ENCODE data around the gene MPEG1.

MPEG1 gene

GRCh38 chr11:59187035-59187434 is 25.7 kb downstream of the MPEG1 start:
- DNase-seq (ENCODE audit: low read depth), result no peak

GRCh38 chr11:59186130-59186594 is 26.6 kb downstream of the MPEG1 start:
- DNase-seq (ENCODE audit: low read depth), result peak; percentile 13

DNA sequence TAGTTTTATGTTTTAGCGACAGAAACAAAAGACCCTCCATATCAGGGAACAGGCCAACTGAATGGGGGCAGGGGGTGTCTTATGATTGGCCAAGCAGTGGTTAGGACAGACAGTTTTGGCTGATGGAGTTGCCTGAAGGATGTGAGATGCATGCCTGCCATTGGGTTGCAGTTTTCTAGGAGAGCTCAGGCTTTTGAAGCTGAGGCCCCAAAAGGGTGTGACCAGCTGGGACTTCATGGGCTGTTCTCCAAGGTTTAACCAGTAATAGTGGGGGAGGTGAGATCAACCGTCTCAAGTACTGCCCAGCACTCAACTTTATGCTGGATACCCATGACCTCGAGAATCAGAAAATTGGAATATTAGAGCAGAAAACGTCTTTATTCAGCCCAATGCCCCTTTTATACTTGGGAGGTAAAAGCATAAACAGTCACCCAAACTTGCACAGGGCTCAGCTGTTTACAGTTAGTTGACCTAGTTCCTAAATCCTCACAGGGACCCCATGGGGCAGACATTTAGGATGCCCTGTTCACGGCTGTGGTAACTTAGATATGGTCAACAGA is 27.3 kb downstream of the MPEG1 start:
- no peak for DNase-seq (ENCODE audit: low read depth)

DNA sequence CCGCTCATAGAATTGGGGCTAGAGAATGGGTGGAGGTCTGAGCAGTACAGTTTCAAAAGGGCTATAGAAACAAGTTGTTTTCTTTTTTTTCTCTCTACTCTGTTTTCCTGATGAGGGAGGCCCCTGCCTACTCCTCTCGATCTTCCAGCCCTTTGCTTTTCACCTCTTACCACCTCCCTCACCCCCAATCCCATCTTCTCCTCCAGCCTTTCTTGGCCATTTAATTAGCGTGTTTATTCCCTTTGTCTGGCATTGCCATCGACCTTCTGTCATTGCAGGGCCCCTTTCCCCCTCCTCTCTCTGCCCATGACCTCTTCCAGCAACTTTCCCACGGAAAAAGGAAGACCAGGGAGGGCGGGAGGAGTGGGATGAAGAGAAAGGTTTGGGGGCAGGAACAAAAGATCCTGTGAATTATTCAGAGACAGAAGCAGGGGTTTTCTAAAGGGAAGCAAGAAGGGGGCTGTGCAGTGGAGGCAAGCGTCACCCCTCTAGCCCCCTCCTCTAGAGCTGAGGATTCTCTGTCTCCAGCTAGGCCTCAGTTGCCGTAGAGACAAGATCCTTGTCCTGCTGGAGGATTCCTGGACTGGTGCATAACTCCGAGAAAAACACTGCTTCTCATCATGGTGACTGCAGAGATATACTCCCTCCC is 27.9 kb downstream of the MPEG1 start:
- no peak for DNase-seq (ENCODE audit: low read depth)

DNA sequence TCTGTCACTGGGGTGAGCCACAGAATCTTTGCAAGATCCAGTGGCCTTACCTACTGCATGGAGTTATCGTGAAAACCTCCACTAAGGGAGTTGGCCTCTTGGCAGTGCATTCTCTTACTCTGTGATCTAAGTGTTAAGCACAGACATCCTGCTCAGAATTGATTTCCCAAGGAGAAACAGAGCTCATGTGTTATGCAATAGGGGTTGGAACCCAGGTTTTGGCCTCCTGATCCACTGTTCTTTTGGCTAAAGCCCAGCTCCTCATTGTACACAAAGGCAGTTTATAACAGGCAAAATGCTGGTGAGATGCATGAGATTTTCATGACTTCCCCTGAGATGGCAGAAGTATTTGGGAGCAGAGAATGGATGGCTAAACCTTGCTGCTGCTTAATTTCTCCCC is 29.0 kb downstream of the MPEG1 start:
- no peak for DNase-seq (ENCODE audit: low read depth)

DNA sequence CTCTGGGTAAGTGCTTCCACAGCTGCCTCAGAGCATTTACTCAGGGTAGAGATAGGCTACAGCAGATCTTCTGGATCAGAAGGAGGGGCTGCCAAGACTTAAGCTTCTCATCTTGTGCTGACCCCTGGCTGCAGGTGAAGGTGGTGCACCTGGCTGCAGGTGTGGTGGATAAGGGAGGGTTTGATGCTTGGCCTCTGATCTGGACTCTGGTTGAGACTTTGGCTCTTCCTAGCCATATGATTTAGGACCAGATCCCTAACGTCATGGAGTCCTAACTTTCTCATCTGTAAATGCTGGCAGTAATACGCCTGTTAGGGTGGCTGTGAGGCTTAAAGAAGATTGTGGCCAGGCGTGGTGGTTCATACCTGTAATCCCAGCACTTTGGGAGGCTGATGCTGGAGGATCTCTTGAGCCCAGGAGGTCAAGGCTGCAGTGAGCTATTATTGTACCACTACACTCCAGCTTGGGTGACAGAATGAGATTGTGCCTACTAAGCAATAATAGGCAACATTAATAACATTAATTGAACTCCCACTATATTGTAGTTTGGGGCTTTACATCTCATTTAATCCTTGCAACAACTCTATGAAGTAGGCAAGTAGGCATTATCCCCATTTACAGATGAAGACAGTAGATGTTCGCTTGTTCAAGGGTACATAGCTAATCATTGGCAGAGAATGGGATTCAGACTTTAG is 30.1 kb downstream of the MPEG1 start:
- DNase-seq (ENCODE audit: low read depth), result no peak

DNA sequence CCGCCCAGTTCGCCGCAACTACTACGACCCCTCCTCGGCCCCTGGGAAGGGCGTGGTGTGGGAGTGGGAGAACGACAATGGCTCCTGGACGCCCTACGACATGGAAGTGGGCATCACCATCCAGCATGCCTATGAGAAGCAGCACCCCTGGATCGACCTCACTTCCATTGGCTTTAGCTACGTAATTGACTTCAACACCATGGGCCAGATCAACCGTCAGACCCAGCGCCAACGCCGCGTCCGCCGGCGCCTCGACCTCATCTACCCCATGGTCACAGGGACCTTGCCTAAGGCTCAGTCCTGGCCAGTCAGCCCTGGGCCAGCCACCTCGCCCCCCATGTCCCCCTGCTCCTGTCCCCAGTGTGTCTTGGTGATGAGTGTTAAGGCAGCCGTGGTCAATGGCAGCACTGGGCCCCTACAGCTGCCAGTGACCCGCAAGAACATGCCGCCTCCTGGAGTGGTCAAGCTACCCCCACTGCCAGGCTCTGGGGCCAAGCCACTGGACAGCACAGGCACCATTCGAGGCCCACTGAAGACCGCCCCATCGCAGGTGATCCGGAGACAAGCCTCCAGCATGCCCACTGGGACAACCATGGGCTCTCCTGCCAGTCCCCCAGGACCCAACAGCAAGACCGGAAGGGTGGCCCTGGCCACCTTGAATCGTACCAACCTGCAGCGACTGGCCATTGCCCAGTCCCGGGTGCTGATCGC is 30.8 kb downstream of the MPEG1 start:
- no peak for DNase-seq (ENCODE audit: low read depth)

- no peak for DNase-seq (ENCODE audit: low read depth)
Observed at GRCh38 chr11:59180907-59181306, 31.8 kb downstream of the MPEG1 start.

DNA sequence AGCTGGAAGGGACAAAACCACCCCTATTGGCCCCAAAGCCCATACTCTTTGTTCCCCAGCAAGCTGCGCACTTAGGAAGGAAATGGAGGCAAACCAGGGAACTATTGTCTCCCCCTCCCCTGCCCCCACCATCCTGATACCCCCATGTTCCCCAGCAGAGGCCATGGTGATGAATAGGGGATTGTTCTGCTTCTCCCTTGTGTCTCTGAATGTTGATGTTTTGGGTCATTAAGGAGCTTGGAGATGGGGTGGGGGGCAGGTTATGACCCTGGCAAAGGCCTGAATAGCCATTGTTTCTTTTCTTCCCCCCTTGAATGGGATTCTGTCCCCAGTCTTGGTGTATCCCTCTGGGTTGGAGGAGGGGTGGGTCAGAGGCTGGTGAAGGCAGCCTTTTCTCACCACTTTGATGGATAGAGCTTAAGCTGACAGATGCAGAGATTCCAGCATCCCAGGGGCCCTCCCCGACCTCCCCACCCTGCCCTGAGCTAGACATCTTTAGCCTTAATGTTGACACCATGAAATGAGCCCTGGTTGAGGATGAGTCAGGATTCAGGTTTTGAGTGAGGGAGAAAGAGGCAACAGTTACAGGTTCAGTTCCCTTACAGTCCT is 32.5 kb downstream of the MPEG1 start:
- no peak for DNase-seq (ENCODE audit: low read depth)

GRCh38 chr11:59179121-59179520 is 33.6 kb downstream of the MPEG1 start:
- no peak for DNase-seq (ENCODE audit: low read depth)

- no peak for DNase-seq (ENCODE audit: low read depth)
Observed at GRCh38 chr11:59178402-59178801, 34.3 kb downstream of the MPEG1 start.

DNA sequence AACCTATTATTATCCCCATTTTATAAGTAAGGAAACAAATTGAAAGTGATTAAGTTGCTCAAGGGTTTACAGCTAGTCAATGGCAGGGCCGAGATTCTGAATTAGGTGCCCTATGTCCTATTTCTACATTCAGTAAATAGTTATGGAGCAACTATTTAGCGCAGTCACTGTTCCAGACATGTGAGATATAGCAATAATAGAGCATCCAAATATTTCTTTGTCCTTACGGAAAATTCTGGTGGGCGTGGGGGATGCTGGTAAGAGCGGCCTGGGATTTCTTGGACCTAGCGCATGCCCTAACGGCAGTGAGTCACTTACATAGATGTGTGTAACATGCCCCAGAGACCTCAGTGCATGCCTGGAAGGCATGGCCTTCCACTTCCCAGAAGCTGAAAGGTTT is 36.4 kb downstream of the MPEG1 start:
- no peak for DNase-seq (ENCODE audit: low read depth)

GRCh38 chr11:59175091-59175501 is 37.6 kb downstream of the MPEG1 start:
- no peak for DNase-seq (ENCODE audit: low read depth)

DNA sequence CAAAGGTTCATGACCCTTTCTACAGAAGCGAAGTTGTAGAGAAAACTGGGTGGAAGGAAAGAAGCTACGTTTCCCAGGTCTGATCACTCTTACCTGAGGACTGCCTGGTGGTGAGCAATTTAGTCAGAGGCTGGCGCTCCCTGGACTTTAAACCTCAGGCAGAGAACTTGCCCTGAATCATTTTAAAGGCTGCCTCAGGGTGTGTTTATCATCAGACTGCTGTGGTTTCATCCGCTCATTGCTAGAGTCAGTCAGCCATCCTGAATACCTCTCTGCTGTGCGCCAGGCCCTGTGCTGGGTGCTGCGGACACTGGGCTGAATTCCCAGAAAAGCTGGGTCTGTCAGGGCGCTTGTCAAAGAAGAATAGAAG is 38.1 kb downstream of the MPEG1 start:
- no peak for DNase-seq (ENCODE audit: low read depth)

DNA sequence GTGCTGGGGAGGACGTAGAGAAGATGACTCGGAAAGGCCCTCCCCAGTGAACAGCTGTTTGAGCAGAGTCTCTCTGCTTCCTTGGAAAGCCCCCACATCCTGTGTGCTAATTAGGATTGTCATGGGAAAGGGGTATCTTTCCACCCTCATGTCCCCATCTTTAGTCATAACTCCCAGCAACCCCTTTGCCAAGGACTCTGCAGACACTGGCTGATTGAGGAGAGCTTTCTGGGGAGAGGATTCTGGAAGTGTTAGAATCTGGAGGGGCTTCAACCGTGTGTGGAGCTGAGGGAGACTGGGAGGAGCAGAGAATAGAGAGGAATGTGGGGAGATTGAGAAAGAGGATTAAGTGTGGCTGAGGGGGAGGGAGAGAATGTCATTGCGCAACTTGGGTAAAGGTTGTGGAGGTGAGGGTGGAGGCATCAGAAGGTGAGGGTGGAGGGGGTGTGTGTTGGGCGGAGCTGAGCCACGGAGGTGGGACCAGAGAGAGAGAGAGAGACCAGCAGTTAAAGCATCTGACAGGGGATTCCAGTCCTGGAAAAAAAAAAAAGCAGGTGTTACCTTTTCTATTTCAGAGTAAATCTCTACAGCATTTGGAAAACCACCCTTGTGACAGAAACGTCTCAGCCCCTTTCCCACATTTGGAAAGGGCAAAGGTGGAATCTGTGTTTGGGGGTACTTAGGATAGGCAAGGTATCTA is 38.6 kb downstream of the MPEG1 start:
- DNase-seq (ENCODE audit: low read depth), result no peak

DNA sequence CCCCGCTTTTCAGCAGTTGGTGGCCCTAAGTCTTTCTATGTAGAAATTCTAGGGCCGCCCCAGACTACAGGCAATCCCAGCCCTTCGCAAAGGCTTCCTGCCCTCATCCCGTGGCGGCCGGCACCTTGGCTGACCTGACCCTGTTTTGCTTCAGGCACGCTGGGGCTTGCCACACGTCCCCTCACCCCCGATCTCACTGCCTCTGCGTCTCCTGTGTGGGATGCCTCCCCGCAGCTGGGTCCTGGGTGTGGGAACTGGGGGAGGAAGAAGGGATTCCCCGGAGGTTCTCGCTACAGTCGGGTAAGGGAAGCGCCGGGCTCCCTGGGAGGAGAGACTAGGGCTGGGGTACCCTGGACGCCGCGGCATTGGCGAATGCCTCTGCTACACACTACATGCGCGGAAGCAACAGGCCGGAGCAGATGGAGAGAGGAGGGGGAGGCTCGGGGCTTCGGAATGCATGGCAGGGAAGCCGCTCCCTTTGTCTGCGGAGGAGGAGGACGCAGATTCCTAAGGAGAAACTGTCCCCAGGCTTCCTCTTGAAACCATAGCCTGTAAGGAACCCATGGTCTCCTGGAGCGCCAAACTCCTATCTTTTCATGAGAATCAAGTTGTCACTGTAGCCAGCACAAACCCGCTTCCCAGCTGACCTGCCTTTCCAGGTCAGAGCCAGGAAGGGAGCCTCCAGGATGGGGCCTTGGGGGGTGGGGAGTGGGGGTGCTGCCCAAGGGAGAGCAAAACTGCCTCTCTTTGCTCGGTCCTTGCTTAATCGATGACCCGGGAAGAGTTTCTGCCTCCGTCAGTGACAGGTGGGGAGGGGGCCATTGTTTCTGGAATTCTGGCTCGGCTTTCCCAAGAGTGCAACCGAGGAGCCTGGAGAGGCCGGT is 39.4 kb downstream of the MPEG1 start:
- no peak for DNase-seq (ENCODE audit: low read depth)

- no peak for DNase-seq (ENCODE audit: low read depth)
Observed at GRCh38 chr11:59172345-59173079, 40.2 kb downstream of the MPEG1 start.

DNA sequence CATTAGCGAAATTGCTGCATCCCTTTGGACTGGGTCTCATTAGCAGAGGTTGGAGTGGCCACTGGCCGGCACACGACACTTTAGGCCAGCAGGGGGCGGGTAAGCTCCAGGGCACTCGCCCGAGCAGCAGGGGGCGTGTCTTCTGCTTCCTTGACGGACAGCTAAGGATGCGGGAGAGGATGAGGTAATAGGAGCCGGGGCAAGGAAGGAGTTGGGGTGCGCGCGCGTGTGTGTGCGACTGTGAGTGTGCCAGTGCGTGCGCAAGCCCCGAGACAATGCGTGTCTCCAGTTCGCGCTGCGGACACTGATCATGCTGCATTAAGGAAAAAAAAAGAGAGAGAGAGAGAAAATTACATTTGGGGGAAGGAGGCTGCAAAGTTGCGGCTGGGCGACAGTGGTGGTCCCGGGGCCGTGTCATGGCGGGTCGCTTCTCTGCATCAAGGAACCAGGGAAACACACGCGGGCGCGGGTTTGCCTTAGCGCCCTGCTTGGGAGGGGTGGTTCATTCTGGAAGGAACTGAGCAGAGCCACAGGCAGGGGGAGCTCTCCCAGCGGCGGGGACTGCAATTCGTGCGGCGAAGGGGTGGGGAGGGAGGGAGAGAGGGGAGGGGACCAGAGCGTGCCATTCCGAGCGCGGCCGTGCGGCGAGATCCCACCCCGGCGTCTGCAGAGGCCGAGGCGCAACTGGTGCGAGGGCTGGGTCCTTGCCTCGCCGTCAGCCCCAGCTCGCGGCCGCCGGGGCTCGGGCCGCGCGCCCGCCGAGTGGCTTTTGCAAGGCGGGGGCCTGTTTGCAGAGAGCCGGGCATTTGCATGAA is 41.0 kb downstream of the MPEG1 start, which contains the start of gene DTX4:
DTX4 (plus strand) TSS at position 625 of the 815 bp plus-strand sequence. CDS start 464 bp downstream, outside the sequence.
- DNase-seq (ENCODE audit: low read depth), result peak; percentile 82

GRCh38 chr11:59164028-59164427 is 48.7 kb downstream of the MPEG1 start:
- DNase-seq (ENCODE audit: low read depth), result no peak

Measured in stimulated activated CD4-positive, alpha-beta T cell treated with anti-CD3 and anti-CD28 coated beads, Interleukin-2, amount 100 ng/mL, for 4 hours (primary cell).